ENCODE results near the gene TTLL6.

GRCh38 chr17:48759288-48759687 lies 57.7 kb downstream of the TTLL6 start:
- TF ChIP-seq REST (IDR thresholded peaks at IDR 0.05; ENCODE audit: insufficient replicate concordance, low read depth) (no peak), POLR2AphosphoS5 (IDR thresholded peaks at IDR 0.05; ENCODE audit: low read depth) (no peak), SPI1 (IDR thresholded peaks at IDR 0.05; ENCODE audit: borderline replicate concordance, low read depth) (no peak), CTCF (IDR thresholded peaks at IDR 0.05; ENCODE audit: insufficient read depth, low read length) (no peak), GABPA (IDR thresholded peaks at IDR 0.05; ENCODE audit: low read depth) (no peak)

Data from HL-60 (cell line).